ENCODE data around the gene ATXN7L3. TPM values are rescaled to one million over a fixed set of nuclear protein-coding genes. Genes with fewer than 3 reads are reported as not detected.

The ATXN7L3 gene
- total RNA-seq, 1 experiment from 2014 or later = 93.1 TPM

DNA sequence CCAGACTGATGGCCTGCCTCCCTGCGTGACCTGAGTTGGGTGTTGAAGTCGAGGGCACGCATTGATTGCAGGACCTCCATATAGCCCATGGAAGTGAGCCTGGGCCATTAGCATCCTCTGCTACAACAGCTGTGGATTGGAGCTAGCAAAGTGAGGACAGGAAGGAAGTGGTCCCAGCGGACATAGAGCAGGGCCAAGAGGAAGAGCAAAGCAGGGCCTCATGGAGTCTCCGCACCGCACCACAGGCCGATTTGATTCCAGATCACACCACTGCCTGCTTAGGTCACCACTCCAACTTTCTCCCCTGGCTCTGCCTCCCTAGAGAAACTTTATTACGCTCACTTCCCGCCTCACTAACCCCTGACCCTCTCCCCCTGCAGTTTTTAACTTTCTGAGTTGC is 30.5 kb upstream of the ATXN7L3 start:
- no peaks in the 10 kb centered on the region for H3K9me3 Mint-ChIP-seq (ENCODE audit: low read depth, unreplicated experiment)
- DNase-seq = no peak
- no peak overlapping the region for H3K27ac Mint-ChIP-seq (ENCODE audit: unreplicated experiment)
- intact Hi-C loops (cut with micrococcal nuclease; ENCODE audit: unreplicated experiment) = no loop called here
- no TSS peak for BruUV-seq (replicated peaks)
- TF ChIP-seq, protein P1, sequence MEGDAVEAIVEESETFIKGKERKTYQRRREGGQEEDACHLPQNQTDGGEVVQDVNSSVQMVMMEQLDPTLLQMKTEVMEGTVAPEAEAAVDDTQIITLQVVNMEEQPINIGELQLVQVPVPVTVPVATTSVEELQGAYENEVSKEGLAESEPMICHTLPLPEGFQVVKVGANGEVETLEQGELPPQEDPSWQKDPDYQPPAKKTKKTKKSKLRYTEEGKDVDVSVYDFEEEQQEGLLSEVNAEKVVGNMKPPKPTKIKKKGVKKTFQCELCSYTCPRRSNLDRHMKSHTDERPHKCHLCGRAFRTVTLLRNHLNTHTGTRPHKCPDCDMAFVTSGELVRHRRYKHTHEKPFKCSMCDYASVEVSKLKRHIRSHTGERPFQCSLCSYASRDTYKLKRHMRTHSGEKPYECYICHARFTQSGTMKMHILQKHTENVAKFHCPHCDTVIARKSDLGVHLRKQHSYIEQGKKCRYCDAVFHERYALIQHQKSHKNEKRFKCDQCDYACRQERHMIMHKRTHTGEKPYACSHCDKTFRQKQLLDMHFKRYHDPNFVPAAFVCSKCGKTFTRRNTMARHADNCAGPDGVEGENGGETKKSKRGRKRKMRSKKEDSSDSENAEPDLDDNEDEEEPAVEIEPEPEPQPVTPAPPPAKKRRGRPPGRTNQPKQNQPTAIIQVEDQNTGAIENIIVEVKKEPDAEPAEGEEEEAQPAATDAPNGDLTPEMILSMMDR (IDR thresholded peaks at IDR 0.05; ENCODE audit: unreplicated experiment) = no peak
- peaks cover 12% of the 10 kb centered on the region for H3K36me3 Mint-ChIP-seq (ENCODE audit: insufficient read depth, unreplicated experiment)
- CTCF ChIA-PET = interaction anchor here (0.6 to 1.2 kb wide), 2 partner anchors 35 to 94 kb away, joined by 3 read pairs; partner anchors contain the start of gene SLC25A39
- peaks cover 26% of the 10 kb centered on the region for H3K27me3 Mint-ChIP-seq (ENCODE audit: unreplicated experiment)
- peaks cover 21% of the 10 kb centered on the region for H3K4me1 Mint-ChIP-seq (ENCODE audit: low read depth, unreplicated experiment)
- H3K4me3 Mint-ChIP-seq (ENCODE audit: low read depth, unreplicated experiment) = no peak overlapping the region

DNA sequence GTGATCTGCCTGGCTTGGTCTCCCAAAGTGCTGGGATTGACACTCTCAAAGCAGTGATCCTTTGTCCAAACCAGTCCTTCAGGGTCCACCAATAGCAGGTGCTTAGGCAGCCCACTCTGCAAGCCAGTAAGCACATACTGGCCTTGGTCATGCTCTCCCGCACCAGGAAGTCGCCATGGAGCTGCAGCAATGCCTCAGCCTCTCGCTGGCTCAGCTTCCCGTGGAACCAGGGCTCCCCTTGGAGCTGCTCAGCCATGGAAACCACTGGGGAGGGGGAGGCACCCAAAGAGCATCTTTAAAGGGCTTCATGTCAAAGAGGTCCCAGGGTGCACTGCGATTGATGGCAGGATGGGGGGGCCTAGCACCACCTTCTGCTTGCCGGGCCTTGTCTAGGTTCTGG is 29.4 kb upstream of the ATXN7L3 start:
- H3K36me3 Mint-ChIP-seq (ENCODE audit: insufficient read depth, unreplicated experiment) = peaks cover 7% of the 10 kb centered on the region
- TF ChIP-seq, protein P1 (IDR thresholded peaks at IDR 0.05; ENCODE audit: unreplicated experiment) = no peak
- H3K4me1 Mint-ChIP-seq (ENCODE audit: low read depth, unreplicated experiment) = peaks cover 14% of the 10 kb centered on the region
- intact Hi-C loops (cut with micrococcal nuclease; ENCODE audit: unreplicated experiment) = no loop called here
- BruUV-seq (replicated peaks) = no TSS peak
- H3K27me3 Mint-ChIP-seq (ENCODE audit: unreplicated experiment) = peaks cover 26% of the 10 kb centered on the region
- no peak overlapping the region for H3K27ac Mint-ChIP-seq (ENCODE audit: unreplicated experiment)
- no peaks in the 10 kb centered on the region for H3K9me3 Mint-ChIP-seq (ENCODE audit: low read depth, unreplicated experiment)
- no peak for DNase-seq
- no peak overlapping the region for H3K4me3 Mint-ChIP-seq (ENCODE audit: low read depth, unreplicated experiment)
- CTCF ChIA-PET = interaction anchor here (0.5 to 0.6 kb wide), 2 partner anchors 11 to 366 kb away, joined by 3 read pairs; no protein-coding TSS in a partner anchor

DNA sequence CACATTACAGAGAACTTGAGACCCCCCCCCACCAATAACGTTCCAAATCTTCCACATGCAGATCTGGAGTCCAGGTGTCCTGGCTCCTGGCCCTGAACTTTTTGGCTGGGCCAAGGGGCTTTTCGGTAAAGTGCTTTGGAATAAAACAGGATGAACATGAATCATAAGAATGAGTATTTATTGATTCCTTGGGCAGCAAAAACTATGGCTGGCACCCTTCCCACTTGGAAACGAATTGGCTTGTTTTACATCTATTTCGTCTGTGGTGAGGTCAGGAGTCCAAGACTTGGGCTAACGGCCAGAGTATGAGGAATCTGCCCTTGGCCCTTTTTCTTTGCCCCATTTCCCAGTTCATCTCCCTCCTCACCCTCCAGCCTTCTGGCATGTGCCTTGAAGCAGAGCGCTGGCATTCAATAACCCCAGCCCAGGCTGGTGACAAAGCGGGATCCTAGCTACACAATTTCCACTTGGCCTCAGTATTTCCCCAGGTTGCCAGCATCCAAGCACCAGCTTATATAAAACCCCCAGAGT is 23.9 kb upstream of the ATXN7L3 start:
- BruUV-seq (replicated peaks) = no TSS peak
- peaks cover 20% of the 10 kb centered on the region for H3K4me1 Mint-ChIP-seq (ENCODE audit: low read depth, unreplicated experiment)
- H3K27ac Mint-ChIP-seq (ENCODE audit: unreplicated experiment) = peak overlapping the region; percentile 73
- peak; percentile 88 for DNase-seq
- peaks cover 49% of the 10 kb centered on the region for H3K36me3 Mint-ChIP-seq (ENCODE audit: insufficient read depth, unreplicated experiment)
- CTCF ChIA-PET = interaction anchor here (0.6 to 1.1 kb wide), 2 partner anchors 37 to 164 kb away, joined by 4 to 6 read pairs; partner anchors contain the start of gene TMUB2
- intact Hi-C loops (cut with micrococcal nuclease; ENCODE audit: unreplicated experiment) = loop anchor here (5.0 kb wide), 2 partner anchors 104 to 124 kb away; partner anchors contain the start of gene GRN
- H3K9me3 Mint-ChIP-seq (ENCODE audit: low read depth, unreplicated experiment) = no peaks in the 10 kb centered on the region
- peak overlapping the region; percentile 42 for H3K4me3 Mint-ChIP-seq (ENCODE audit: low read depth, unreplicated experiment)
- peaks cover 2% of the 10 kb centered on the region for H3K27me3 Mint-ChIP-seq (ENCODE audit: unreplicated experiment)
- TF ChIP-seq, protein P1 (IDR thresholded peaks at IDR 0.05; ENCODE audit: unreplicated experiment) = no peak

DNA sequence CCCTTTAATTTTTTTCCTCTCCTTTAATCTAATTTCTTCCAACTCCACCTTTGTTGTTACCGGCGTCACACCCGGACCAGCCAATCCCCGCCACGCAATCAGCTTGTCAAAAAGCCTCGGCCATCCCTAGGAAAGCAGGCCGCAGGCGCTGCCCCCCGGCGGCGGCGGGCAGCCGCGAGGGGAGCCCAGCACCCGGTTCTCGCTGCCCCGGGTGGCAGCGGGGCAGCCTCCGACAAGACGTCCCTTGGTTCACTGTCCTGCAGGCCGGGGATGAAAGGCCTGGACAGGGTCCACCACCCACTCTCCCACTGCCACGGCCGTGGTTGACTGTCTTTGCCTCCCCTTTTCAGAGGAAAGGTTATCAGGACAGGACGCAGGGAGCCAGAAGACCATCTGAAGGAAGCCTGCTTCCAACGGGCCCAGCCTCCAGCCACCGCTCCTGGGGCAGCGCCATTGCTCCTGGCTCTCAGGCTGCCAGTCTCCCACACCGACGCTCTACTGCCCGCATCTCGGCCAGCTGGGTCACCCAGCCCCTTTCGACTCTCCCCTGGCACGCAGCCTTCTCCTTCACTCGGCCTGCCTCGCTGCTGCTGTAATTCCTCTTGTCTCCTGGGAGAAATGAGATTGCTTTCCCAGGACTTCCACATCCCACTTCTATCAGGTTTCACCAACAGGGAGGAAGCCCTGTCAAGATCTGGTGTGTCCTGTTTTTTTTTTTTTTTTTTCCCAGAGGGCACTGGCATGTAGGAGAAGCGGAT is 22.6 kb upstream of the ATXN7L3 start:
- H3K4me3 Mint-ChIP-seq (ENCODE audit: low read depth, unreplicated experiment) = peak overlapping the region; percentile 86
- H3K36me3 Mint-ChIP-seq (ENCODE audit: insufficient read depth, unreplicated experiment) = peaks cover 60% of the 10 kb centered on the region
- no TSS peak for BruUV-seq (replicated peaks)
- intact Hi-C loops (cut with micrococcal nuclease; ENCODE audit: unreplicated experiment) = loop anchor here (1.0 to 5.0 kb wide), 3 partner anchors 22 to 125 kb away; partner anchors contain the start of gene GRN
- DNase-seq = peak; percentile 81
- TF ChIP-seq, protein P1 (IDR thresholded peaks at IDR 0.05; ENCODE audit: unreplicated experiment) = no peak
- H3K27me3 Mint-ChIP-seq (ENCODE audit: unreplicated experiment) = no peaks in the 10 kb centered on the region
- H3K9me3 Mint-ChIP-seq (ENCODE audit: low read depth, unreplicated experiment) = no peaks in the 10 kb centered on the region
- H3K4me1 Mint-ChIP-seq (ENCODE audit: low read depth, unreplicated experiment) = peaks cover 28% of the 10 kb centered on the region
- CTCF ChIA-PET = interaction anchor here (0.6 to 2.0 kb wide), 13 partner anchors 10 to 331 kb away, joined by 3 to 10 read pairs (median 4); partner anchors contain the start of genes GRN and SLC25A39
- peak overlapping the region; percentile 79 for H3K27ac Mint-ChIP-seq (ENCODE audit: unreplicated experiment)

Data from Calu3 (cell line).